Stimulated activated CD8-positive, alpha-beta memory T cell treated with anti-CD3 and anti-CD28 coated beads, Interleukin-12 subunit alpha, Interleukin-12 subunit beta, amount 100 ng/mL, for 1 hour (primary cell): ENCODE data around the gene IGLON5.
A peak's percentile ranks its signal among the peaks of the same experiment; 100 is the strongest.

Experiments
- DNase-seq: peaks from one replicate; pipeline ENCODE4 v3.0.0-alpha.2; 2020; ENCODE audit warnings: low read depth

IGLON5 gene

DNA sequence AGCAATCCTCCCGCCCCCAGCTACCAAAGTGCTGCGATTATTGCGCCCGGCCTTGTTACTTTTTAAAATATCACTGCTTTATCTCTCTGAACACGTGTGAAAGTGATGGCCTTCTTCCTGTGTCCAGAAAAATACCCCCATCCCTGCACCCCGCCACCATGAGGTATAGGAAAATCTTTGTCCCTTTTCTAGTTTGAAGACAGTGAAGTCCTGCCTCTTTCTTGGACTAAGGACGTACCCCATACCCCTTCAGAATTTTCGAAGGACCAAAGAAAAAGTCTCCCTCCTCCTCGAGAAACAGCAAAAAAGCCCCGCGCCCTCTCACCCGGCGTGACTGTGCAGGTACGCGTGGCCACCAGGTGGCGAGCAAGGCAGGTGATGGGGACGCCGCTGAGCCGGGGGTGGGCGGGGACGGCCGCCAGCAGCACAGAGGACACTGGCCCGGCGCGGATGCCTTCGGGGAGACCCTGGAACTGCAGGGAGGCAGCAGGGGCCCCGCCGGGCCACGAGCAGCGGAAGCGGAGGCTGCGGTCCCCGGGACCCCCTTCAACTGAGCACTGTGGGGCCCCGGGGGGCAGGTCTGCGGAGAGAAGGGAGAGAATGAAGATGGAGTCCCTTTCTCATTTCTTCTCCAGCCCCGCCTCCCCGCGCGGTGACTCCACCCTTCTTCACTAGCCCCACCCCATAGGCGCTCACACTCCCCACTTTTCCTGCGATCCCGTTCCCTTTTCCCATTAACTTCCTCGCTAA lies 27.3 kb downstream of the IGLON5 start:
- DNase-seq: peak; percentile 72

DNA sequence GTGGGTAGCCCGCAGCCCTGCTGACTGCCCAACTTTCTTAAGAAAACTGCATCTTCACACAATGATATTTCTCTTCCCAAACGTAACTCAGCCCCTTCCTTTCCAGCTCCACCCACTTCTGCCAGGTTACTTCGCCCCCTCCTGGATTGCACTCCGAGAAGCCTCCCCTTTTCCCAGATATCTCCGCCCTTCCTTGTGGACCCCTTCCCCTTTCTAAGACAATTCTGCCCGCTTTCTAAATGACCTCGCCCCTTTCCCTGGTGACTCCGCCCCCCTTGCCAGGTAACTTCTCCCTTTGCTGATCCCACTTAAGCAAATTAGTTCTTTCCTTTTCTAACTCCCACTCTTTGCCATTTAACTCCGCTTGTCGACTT lies 27.9 kb downstream of the IGLON5 start:
- DNase-seq: no peak

GRCh38 chr19:51339687-51340656 lies 28.5 kb downstream of the IGLON5 start:
- DNase-seq: peak; percentile 76

DNA sequence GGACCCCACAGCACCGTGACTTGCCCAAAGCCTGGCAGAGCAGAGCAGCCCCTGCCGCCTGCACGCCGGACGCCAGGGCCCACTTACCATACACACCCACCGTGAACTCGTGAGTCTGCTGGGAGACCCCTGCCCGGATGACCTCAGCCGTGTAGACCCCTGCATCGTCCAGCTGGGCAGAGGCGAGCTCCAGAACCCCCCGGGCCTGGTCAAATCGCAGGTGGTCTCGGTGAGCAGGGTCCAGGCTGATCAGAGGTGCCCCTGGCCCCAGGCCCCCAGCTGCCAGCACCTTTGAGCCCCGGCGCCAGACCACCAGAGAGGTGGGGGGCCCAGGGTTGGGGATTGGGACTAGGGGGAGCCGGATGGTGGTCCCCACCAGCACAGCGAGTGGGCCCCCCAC lies 29.6 kb downstream of the IGLON5 start:
- no peak for DNase-seq

DNA sequence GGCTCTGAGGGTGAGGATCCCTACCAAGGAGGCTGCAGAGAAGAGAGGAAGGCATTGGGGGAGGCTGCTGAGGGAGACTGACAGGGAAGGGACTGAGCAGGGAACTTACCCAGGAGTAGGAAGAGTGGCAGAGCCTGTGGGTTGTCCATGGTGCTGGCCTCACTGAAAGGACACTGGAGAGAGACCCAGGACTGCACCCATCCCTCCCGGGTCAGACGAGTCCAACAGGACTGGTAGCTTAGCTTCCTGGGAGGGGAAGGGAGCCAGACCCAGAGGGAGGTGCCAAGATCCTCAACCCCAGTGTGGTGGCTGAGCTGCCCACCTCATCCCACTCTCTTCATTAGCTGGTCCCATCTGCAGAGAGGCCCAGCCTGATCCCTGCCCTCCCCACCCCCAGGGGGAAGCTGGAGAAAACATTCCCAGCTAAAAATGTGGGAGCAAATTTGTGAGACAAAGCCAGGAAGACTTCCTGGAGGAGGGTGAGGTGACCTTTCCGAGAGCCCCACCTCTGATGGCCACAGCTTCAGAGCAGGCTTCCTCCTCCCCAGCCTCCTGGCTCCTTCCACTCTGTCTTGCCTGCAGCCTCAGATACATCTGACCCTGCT lies 30.6 kb downstream of the IGLON5 start, which contains the start of gene VSIG10L:
VSIG10L (minus strand) TSS at position 164 of the 605 bp plus-strand sequence; CDS start at position 149, 15 bp downstream.
- DNase-seq: no peak

- DNase-seq: no peak
Observed at GRCh38 chr19:51342631-51343569, 31.5 kb downstream of the IGLON5 start.

DNA sequence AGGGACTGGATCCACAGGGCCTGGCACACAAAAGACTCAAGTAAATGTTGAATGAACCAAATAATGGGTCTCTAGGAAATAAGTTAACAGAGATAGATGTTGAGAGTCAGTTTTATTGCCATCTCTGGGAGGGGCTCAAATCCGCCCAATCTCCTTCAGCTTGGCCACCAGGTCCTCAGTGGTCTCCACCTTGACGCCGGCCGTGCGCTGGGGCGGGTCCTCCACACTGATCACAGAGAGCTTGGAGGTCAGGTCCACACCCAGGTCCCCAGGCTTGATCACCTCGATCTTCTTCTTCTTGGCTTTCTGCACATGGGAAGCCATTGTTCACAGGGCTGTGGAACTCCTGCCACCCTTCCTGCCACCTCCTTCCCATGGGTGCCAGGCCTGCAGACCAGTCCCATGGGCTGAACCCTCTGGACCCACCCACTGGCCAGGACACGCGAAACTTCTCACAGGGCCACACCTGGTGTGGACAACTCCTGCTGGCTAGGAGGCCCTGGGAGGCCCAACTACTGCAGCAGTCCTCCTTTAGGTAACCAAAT lies 33.7 kb downstream of the IGLON5 start:
- DNase-seq: no peak

- DNase-seq: no peak
Observed at GRCh38 chr19:51346742-51347141, 35.3 kb downstream of the IGLON5 start.

GRCh38 chr19:51347209-51347928 lies 35.9 kb downstream of the IGLON5 start:
- no peak for DNase-seq

GRCh38 chr19:51351266-51351990 lies 40.0 kb downstream of the IGLON5 start:
- no peak for DNase-seq

GRCh38 chr19:51352783-51353360 lies 41.4 kb downstream of the IGLON5 start:
- no peak for DNase-seq

GRCh38 chr19:51354103-51354741 lies 42.8 kb downstream of the IGLON5 start:
- DNase-seq: no peak

DNA sequence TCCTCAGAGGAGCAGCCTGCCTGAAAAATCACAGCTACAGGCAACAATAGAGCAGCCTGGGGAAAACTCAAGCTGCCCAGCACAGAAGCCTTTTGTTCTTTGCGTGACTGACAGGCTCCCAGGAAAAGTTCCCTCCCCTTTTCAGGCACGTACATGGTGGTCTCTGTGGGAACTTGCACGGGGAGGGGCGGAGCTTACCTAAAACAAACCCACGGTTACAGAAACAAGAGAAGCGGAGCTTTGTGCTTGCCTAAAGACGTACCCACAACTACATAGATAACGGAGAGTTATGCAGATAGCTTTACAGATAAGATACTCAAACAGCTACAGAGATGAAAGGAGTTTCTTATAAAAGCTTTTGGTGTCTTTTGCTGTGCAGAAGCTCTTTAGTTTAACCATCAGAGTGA lies 43.3 kb downstream of the IGLON5 start:
- DNase-seq: no peak

GRCh38 chr19:51356159-51356801 lies 44.8 kb downstream of the IGLON5 start:
- no peak for DNase-seq

GRCh38 chr19:51357952-51358351 lies 46.5 kb downstream of the IGLON5 start:
- no peak for DNase-seq

- DNase-seq: no peak
Observed at GRCh38 chr19:51359294-51359693, 47.9 kb downstream of the IGLON5 start.

- no peak for DNase-seq
Observed at GRCh38 chr19:51361239-51361638, 49.8 kb downstream of the IGLON5 start.
